T1000 (cell line): ENCODE data around the gene C1D.
"Not testable (repeated sequence)": the region's sequence is repeated elsewhere in the genome, so short reads cannot be mapped to it uniquely, and the experiment has no call there.

ENCODE experiments used
- DNase-seq: peaks from one replicate; lab custom pipeline; 2025; ENCODE audit warnings: mixed read lengths; lab: John Stamatoyannopoulos, UW

The C1D gene, protein sequence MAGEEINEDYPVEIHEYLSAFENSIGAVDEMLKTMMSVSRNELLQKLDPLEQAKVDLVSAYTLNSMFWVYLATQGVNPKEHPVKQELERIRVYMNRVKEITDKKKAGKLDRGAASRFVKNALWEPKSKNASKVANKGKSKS

DNA sequence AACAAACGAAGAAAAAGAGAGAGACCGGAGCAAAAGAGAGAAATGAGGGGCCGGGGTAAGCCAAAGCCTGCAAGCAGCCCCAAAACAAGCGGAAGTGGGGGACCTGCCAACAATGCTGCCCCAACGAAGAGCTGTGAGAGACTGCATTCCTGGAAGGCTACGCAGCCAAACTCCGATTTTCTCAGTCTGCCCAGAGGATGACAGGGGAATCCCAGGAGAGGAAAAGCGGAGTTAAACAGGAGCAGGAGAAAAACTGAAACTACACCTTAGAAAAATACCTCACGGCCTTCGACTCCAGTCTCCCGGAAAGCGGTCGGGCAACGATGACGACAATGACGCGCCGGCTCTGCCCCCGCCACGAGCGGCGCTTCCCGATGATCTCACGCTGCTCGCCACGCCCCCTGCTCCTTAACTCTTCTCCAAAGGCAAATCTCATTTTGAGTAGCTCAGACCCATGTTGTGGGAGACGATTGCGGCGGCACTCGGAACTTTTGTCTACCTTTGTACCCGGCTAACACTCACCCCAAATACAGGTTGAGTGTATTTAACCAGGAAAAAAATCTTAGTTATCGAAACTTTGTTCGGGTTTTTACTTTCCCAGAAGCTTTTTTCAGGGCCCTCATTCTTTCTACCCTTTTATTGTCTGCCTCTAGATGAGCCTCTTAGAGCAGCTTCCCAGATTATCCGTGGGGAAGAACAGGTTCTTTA lies at the start of gene C1D:
Gene C1D, minus strand, starts transcription at position 325 of the 708 bp plus-strand sequence. CDS start 15,694 bp downstream, outside the sequence.
- peak; percentile 83 for DNase-seq

DNA sequence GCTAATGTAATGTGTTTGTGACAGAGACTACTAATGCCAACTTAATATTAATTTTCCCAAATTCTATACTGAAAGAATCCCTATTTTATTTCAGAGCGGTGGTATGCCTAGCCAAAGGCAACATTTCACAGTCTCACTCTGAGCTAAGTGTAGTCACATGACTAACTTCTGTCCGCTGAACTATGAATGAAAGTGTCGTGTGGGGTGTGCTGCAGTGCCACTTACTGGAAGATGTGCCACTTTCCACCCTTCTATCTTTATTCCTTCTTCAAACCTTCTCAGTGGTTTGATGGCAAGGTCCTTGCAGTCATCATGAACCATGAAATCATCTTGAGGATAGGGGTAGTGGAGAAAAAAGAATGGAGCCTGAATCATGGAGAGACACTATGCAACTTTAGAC lies 47.3 kb upstream of the C1D start:
- no peak for DNase-seq

DNA sequence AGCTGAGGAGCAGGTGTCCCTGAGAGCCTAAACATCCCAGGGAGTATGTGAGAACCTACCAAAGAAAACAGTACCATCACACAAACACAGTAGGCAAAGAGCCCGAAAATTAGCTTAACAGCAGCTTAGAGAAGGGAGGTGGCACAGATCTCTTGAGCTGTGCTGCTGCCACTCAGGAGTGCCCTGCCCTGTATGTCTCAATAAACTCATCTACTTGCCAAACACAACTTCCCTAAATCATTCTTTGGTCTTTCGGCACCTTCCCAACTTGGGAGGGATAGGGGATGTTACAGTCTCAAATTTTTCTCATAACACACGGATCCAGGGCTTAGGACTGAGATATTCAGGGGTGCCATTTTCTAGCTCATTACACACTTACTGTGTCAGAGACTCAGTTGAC lies 45.3 kb upstream of the C1D start:
- no peak for DNase-seq

DNA sequence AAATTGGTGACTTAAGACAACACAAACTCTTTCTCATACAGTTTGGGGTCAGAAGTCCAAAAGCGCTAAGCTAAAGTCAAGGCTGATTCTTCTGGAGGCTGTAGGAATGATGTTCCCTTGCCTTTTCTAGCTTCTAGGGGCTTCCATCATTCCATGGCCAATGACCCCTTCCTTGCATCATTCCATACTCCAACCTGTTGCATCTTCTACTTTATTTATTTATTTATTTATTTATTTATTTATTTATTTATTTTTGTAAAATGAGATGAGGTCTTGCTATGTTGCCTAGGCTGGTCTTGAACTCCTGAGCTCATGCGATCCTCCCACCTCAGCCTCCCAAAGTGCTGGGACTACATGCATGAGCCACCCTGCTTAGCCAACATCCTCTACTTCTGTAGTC lies 44.7 kb upstream of the C1D start:
- DNase-seq, result no peak

DNA sequence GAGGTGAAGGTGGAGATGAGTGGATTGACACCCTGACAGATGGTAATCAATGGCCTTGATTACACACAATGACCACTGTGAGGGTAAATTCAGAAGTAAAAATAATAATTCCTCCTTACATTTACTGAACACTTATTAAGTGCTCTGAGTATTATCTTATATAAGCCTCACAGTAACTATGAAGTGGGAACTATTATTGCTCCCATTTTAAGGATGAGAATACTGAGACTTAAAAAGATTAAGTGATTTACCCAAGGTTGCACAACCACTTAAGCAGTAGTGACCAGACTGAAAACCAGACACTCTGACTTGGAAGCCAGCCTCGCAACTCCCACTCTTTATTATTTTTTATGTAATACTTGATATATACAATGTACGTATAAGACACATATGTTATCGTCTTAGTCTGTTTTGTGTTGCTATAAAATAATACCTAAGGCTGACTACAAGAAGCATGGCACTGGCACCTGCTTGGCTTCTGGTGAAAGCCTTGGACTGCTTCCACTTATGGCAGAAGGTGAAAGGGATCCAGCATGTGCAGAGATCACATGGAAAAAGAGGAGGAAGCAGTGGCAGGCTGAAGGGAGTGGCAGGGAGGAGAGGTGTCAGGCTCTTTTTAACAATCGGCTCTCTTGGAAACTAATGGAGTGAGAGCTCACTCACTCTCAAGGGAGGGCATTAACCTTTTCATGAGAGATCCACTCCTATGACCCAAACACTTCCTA lies 41.5 kb upstream of the C1D start:
- DNase-seq, result no peak

DNA sequence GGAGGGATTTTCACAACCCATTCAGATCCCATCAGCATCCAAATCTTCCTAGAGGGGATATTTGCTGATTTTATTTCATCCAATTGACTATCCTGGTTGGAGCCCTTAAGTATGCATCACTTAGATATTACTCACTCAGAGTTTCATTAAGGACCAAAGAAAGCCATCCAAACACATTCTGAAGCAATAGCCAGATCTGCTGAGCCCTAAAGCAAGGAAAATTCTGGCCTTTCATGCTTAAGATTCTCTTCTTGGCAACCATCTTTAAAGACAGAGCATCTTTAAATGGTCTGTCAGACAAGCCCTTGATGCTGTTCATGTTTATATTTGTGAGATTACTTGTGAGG lies 40.9 kb upstream of the C1D start:
- DNase-seq, result no peak

DNA sequence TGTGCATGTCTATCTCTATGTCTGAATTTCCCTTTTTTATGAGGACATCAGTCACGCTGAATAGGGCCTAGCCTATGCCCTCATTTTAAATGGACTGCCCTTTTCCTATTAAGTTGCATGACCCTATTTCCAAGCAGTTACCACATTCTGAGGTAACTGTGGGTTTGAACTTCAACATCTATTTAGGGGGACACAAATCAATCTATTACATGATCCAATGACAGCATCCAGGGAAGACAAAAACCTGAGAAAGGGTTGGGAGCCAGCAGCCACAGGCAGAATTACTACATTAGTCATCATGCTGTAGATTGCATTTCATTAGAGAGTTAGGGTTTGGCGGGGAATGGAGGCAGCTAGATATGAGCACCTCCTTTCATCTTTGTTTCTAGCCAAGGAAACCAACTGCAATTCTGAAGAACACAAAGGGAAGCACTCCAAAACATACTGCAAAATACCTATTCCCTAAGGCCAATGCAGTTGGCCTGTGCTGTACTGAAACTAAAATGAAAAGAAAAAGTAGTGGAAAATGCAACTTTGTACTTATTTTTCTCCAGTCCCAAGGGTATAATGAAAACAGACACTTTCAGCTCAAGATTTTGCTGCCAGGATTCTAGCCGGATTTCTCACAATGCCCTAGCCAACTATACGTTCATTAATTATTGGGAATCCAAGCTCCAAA lies 40.4 kb upstream of the C1D start:
- DNase-seq, result no peak

DNA sequence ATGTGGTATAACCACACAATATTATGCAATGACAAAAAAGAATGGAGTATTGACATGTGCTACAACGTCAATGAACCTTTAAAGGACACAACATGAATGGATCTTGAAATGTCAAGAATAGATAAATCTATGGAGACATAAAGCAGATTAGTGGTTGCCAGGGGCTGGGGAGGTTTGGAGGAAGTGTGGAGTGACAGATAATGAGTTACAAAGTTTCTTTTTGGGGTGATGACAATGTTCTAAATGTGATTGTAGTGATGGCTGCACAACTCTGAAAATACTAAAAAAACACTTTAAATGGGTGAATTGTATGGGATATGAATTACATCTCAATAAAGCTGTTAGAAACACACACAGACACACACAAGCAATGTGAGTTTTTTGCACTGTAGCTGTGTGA lies 37.4 kb upstream of the C1D start:
- no peak for DNase-seq

DNA sequence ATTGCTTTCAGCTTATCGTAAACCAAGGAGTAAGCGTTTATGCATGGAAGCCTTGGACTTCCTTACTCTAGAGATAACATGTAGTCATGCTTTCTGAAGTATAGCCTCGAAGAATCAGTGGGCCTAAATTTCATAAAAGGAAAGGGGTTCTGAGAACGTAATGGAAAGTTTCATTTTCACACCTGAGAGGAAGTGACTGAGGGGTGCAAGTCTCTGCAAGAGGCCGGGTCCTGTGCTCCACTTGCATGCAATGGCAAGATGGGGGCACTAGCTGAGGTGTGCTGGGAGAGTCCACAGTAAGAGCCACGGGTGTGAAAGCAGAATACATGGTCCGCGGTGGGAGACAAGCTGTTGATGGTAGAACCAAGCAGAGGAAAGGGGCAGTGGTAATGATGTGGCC lies 36.5 kb upstream of the C1D start:
- no peak for DNase-seq

DNA sequence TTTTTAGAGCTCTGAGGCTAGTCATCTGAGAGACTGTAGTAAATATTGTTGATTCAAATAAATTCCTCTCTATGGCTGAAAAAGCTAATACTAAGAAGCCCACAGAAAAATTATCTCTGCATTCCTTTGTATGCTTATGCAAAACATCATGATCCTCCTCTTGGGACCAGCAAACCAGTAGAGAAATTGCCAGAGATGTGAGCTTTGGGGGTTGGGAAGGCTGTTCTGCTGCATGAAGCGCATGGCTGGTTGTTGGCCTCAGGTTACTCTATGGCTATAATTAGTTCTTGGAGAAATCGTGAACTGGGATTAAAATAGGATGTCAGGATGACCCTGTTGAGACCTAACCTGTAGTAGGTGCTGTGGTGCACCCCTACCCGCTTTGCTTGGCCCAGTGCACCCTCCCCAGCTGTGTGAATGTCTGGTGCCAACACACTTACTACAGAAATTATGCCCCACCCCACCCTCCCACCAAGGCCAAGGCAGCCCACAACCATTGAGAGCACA lies 35.5 kb upstream of the C1D start:
- no peak for DNase-seq

DNA sequence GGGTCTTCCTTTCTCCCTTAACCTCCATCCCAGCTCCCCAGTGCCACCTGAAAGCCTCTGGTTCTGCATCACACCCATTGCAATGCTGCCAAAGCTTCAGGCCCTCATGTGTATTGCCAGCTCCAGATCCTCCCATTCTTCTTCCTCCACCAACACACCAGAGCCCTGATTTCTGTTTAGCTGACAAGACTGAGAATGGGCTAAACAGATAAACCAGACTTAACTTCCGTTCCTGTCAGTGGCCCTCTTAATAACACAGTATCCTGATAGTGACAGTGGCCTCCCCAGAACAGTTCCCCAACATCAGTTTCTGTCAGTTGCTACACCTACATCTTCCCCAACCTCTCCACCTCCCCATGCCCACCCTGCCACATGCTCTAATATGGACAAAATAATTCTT lies 31.3 kb upstream of the C1D start:
- DNase-seq, result no peak

DNA sequence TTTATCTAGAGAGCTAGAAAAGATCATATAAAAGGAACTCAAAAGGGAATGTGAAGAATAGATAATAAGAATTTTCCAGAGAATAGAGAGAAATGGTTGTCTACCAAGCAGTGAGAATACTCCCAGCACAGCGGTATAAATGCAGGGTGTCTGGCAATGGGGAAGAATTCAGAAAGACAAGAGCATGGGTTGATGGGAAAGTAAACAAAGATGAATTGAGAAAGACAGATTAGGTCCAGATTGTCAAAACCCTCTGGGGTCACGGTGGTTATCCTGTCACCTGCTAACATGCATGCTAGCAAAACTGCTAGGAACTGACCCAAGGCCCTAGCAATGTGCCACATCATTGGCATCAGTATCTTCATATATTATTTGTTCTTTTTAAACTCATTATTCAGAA lies 30.8 kb upstream of the C1D start:
- DNase-seq, result no peak

DNA sequence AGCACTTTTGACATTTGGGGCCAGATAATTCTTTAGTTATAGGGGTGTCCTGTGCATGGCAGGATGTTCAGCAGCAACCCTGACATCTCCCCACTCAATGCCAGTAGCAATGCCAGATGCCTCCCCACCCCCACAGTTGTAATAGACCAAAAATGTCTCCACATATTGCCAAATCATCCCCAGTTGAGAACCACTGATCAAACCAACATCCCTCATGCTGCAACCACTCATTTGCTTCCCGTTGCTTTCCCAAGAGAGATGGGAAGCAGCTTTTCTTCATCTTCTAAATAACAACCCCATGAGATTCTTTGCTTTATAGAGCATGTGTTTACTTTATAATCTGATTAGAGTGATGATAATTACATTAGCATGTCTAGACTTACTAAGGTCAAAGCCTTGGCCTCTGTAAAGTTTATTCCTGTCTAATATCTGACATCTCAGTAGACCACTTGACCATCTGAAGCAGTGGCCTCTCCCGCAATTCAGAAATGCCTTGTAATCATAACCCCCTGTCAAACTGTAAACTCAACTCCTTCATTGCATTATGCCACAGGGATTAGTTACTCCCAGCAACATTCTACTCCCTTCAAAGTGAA lies 28.7 kb upstream of the C1D start:
- no peak for DNase-seq

DNA sequence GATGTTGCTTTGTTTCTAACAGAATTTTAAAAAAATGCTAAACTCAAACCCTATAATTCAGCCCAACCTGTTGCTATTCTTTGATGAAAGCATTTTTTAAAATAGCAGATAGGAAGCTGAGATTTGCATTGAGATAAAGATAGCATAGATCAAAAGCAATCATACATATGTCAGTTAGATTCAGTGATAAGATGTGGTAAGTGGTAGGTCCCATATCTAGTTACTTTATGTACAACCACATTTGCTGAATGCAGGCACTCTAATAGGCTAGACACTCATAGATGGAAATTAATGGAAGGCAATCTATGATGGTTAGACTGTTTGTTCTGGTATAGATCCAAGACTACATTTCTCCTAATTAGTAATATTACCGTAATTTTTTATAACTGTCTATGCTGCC lies 27.2 kb upstream of the C1D start:
- no peak for DNase-seq

DNA sequence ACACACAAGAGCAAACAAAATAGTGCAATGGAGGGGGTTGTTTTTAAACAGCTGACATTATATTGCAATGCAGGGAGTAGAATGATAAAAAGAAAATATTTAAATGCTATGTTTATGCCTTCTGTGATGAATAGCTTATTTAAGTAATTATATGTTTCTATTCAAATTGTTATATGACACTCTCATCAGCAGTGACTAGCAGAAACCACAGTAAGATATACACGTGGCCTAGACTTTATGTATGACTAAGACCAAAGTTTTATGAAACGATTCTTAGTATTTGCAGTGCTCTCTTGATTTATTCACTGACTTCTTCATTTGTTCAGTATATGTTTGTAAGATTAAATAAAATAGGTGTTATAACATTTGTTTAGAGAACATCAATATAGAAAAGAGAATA lies 26.1 kb upstream of the C1D start:
- no peak for DNase-seq

DNA sequence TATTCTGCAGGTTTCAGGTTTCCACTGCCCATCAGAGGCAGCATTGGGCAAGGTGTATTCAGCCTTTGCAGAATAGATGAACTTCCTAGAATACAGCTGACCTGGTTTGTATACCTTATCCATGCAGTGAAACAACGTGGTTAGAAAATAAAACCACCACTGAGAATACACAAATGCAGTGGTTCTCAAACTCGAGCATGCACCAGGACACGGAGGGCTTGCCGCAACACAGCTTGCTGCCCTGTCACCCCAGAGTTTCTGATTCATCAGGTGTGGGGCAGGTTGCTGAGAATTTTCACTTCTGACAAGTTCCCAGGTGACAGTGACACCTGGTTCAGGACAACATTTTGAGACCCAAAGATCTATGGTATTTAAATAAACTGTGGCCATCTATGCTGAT lies 23.4 kb upstream of the C1D start:
- no peak for DNase-seq

DNA sequence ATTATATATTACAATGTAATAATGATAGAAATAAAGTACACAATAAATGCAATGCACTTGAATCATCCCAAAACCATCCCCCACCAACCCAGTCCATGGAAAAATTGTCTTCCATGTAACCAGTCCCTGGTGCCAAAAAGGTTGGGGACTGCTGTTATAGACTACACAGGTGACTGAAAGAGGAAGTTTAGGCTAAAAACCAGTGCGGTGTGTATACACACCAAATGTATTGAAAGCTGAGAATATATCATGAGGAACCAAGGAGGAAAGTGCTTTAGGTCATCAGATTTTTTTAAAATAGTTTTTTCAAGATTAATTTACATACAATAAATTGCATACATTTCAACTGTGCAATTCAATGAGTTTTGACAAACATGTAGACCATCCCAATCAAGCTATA lies 20.5 kb upstream of the C1D start:
- DNase-seq, result no peak

DNA sequence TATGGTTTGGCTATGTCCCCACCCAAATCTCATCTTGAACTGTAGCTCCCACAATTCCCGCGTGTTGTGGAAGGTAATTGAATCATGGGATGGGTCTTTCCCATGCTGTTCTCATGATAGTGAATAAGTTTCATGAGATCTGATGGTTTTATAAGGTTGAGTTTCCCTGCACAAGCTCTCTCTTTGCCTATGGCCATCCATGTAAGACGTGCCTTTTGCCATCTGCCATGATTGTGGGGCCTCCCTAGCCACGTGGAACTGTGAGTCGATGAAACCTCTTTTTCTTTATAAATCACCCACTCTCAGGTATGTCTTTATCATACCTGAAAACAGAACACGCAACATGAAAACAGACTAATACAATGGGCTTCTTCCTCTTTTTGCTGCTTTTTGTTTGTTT lies 11.2 kb upstream of the C1D start:
- no peak for DNase-seq

DNA sequence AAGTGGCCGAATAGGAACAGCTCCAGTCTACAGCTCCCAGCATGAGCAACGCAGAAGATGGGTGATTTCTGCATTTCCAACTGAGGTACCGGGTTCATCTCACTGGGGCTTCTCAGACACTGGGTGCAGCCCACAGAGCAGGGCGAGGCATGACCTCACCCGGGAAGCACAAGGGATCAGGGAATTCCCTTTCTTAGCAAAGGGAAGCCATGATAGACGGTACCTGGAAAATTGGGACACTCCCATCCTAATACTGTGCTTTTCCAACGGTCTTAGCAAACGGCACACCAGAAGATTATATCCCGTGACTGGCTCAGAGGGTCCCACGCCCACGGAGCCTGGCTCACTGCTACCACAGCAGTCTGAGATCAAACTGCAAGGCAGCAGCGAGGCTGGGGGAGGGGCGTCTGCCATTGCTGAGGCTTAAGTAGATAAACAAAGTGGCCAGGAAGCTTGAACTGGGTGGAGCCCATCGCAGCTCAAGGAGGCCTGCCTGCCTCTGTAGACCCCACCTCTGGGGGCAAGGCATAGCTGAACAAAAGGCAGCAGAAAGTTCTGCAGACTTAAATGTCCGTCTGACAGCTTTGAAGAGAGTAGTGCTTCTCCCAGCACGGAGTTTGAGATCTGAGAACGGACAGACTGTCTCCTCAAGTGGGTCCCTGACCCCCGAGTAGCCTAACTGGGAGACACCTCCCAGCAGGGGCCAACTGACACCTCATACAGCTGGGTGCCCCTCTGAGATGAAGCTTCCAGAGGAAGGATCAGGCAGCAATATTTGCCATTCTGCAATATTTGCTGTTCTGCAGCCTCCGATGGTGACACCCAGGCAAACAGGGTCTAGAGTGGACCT lies 1.2 kb upstream of the C1D start:
- not testable (repeated sequence) for DNase-seq

DNA sequence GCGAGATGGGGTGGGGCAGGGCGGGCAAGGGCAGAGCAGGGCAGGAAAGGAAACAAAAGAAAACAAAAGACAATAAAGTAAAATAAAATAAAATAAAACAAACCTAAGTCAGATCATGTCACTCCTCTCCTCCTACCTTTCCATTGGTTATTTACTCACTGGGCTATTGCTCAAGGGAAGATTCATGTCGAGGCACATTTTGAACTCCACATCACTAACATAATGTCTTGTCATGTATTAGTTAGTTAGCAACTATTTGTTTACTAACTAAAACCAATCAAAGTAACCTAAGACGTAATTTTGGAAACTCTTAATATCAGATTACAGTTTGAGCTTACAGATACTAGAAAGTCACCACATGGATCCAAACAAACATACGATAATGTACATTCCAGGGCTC lies 2.2 kb downstream of the C1D start:
- DNase-seq, result no peak

DNA sequence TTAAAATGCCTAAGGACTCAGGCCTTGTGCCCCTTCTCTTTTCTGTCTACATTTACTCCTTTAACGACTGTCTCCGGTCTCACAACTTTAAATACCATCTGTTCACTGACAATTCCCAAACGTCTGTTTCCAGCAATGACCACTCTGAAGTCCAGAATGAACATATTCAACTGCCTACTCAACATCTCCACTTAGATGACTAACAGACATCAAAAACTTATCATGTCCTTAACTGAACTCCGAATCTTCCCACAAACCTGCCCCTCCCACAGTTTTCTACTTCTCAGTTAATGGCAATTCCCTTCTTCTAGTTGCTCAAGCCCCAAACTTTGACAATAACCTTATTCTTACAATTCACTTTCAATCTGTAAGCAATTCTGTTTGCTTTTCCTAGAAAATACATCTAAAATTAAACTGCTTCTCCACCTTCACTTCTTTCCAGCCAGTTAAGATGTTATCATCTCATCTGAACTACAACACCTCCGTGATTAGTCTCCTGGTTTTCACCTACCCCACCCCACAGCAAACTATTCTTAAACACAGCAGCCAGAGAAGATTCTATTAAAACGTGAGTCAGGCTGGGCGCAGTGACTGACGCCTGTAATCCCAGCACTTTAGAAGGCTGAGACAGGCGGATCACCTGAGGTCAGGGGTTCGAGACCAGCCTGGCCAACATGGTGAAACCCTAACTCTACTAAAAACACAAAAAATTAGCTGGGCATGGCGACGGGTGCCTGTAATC lies 2.8 kb downstream of the C1D start:
- DNase-seq, result no peak
